D721Med (cell line): ENCODE data around the gene AUTS2.
A peak's percentile ranks its signal among the peaks of the same experiment; 100 is the strongest.

ENCODE experiments used
- DNase-seq: peaks from one replicate; pipeline ENCODE4 v3.0.0; 2011; ENCODE audit warnings: low spot score; ENCODE audit not compliant: insufficient read length
- FAIRE-seq: peaks from 2 replicates; lab custom pipeline; 2011; peaks lifted over from hg19 to GRCh38; lab: Jason Lieb, UNC
- CTCF ChIP-seq: IDR thresholded peaks from 2 replicates; pipeline ENCODE4 v1.5.1; 2012; ENCODE audit warnings: mild to moderate bottlenecking, control low read depth; ENCODE audit not compliant: insufficient read depth; ENCODE audit errors: missing control alignments

Gene AUTS2

GRCh38 chr7:70502117-70502863 is 904.0 kb downstream of the AUTS2 start:
- no peak for FAIRE-seq

DNA sequence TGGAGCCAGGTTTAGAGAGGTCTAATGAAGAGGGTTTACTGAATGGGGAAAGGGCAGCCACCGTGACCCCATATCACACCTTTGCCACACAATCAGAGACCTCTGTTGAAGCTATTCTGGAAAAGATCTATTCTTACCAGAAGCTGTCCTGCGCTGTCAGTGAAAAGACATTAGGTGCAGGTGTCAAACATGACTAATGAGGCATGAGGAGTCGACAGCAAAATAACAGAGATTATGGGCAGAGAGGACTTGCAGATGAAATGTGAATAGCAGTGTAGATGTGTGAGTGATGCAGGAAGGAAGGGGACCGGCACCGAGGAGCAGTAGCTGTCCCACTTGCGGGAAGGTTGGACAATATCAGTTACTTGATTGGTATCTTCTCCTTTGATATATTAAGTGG is 906.0 kb downstream of the AUTS2 start:
- no peak for TF ChIP-seq CTCF
- DNase-seq (no peak), FAIRE-seq (no peak)

More at GRCh38 chr7:70502117-70502863, 904.0 kb downstream of the AUTS2 start:
- DNase-seq, result no peak
- no peak for TF ChIP-seq CTCF

- DNase-seq, result no peak
- TF ChIP-seq CTCF, result no peak
- no peak for FAIRE-seq
These were observed 907.2 kb downstream of the AUTS2 start for GRCh38 chr7:70505468-70505867.

DNA sequence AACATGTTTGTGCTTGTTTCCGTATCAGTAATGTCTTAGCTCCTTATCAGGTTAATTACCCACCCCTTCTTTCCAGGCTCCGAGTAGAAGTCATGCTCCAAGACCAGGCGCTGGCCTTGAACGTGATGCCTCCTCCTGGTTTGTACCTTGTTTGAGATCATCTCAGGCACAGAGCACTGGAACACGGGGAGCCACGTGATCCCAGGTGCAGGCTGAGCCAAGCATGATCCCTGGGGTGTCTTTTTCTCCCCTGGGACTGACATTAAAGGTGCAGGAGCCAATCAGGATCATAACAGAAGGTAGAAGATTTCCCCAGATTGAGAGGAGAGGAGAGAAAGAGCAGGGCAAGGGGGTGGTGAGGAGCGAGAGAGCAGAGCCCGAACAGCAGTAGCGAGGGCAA is 907.6 kb downstream of the AUTS2 start:
- DNase-seq (no peak), FAIRE-seq (no peak)
- no peak for TF ChIP-seq CTCF

DNA sequence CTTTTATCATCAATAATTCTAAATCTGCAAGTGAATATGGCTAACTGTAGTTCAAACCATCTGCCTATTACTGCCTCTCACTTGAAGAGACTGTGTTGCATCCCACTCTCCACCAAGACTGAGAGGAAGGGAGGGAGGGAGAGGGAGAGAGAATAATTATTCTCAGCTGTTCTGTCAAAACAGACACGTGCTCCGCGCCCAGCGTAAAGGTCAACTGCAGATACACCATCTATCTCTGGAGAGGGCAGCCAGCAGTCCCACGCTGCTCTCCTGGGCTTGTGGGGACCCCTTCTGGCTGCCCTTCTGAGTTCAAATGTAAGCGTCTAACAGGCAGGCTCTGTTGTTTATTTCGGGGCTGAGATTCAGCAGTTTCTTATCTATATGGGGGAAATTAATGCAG is 908.2 kb downstream of the AUTS2 start:
- no peak for FAIRE-seq
- TF ChIP-seq CTCF, result peak; percentile 58
- no peak for DNase-seq

DNA sequence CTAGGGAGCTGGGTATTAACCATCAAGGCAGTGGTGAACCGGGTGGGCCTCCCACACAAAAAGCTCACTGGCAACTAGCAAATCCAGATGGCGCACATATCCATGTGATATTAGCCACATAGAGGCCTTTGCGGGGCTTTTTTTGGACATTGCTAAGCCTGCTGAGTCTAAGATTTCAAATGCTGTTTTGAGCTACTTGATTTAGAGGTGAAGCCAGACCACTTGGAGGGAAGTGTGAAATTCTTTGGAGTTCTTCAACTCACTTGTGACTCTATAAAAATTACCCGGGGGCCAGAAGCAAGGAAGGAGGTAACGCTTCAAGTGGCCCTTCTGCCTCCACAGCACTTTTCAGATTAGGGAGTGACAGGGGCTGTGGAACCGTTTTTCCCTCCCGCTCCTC is 913.9 kb downstream of the AUTS2 start:
- DNase-seq, result no peak
- FAIRE-seq, result no peak
- TF ChIP-seq CTCF, result peak; percentile 0

- peak; percentile 90 for FAIRE-seq
These were observed 914.5 kb downstream of the AUTS2 start for GRCh38 chr7:70512761-70513160.

More at GRCh38 chr7:70512761-70513160, 914.5 kb downstream of the AUTS2 start:
- TF ChIP-seq CTCF, result no peak
- no peak for DNase-seq
